GM12878 (cell line): ENCODE results near the gene AMBP. TPM values are rescaled to one million over a fixed set of nuclear protein-coding genes. Genes with fewer than 3 reads are reported as not detected.

ENCODE experiments used
- ATAC-seq: fragments of 200-7000 bp; cut with Tn5 transposase; 3 replicates; pipeline ENCODE4 v1.9.1; 2020; ENCODE audit warnings: mild to moderate bottlenecking, moderate library complexity
- BruUV-seq: library from RNA; stranded (reverse); fragments of 400-500 nt; replicated peaks from 2 replicates; lab custom pipeline; 2021; lab: Mats Ljungman, UMichigan
- CTCF ChIA-PET: fragments of 300-600 bp; sonication (Branson Sonifier 250); formaldehyde crosslinking; extraction: SDS; loops from one replicate; lab custom pipeline; 2021; ENCODE audit warnings: inconsistent platforms; lab: Yijun Ruan, JAX
- POLR2A ChIA-PET: fragments of 350-600 bp; formaldehyde crosslinking; extraction: SDS; loops from one replicate; lab custom pipeline; 2021; ENCODE audit warnings: inconsistent platforms; lab: Charles Lee
- RAD21 ChIA-PET: fragments of 300-600 bp; sonication (Branson Sonifier 250); formaldehyde crosslinking; loops from one replicate; lab custom pipeline; 2023; ENCODE audit warnings: antibody characterized with exemption; ENCODE audit not compliant: unreplicated experiment; lab: Charles Lee
- SMC1A ChIA-PET: fragments of 300-600 bp; sonication (Branson Sonifier 250); formaldehyde crosslinking; loops from one replicate; lab custom pipeline; 2023; ENCODE audit not compliant: unreplicated experiment, uncharacterized antibody; lab: Charles Lee
- DNase-seq: peaks from one replicate; pipeline ENCODE4 v3.0.0-alpha.2; 2011; ENCODE audit warnings: low read depth, low spot score
- FAIRE-seq: peaks from 3 replicates; lab custom pipeline; 2011; peaks lifted over from hg19 to GRCh38; lab: Jason Lieb, UNC
- H2AFZ ChIP-seq: 2 replicates; pipeline ENCODE4 v1.6.0; 2011; ENCODE audit warnings: low read depth, low read length, control low read depth; ENCODE audit not compliant: control insufficient read depth
- H3K27ac ChIP-seq: 2 replicates; pipeline ENCODE4 v1.5.1; 2011; ENCODE audit warnings: control low read depth; ENCODE audit not compliant: control insufficient read depth, insufficient read depth
- H3K27me3 ChIP-seq, 2 experiments: replicated peaks in 1 of 2; 2 replicates each; pipeline versions ENCODE4 v1.6.0 to v1.6.1; 2011; ENCODE audit warnings: low read length in 1 of 2; ENCODE audit not compliant: control insufficient read depth in 2 of 2, insufficient read depth in 2 of 2
- H3K36me3 ChIP-seq, 2 experiments: 2 replicates each; pipeline ENCODE4 v1.5.1; 2011; ENCODE audit warnings: low read length in 1 of 2; ENCODE audit not compliant: control insufficient read depth in 2 of 2, insufficient read depth in 2 of 2
- H3K4me1 ChIP-seq: 2 replicates; pipeline ENCODE4 v1.6.1; 2011; ENCODE audit warnings: mild to moderate bottlenecking, low read length, moderate library complexity, mixed read lengths; ENCODE audit not compliant: control insufficient read depth, insufficient read depth
- H3K4me2 ChIP-seq: 2 replicates; pipeline ENCODE4 v1.6.0; 2011; ENCODE audit warnings: control low read depth; ENCODE audit not compliant: control insufficient read depth, insufficient read depth
- H3K4me3 ChIP-seq: fragments of 200-600 bp; sonication (generic); 2 replicates; pipeline ENCODE4 v1.5.1; 2016
- H3K79me2 ChIP-seq: 2 replicates; pipeline ENCODE4 v1.6.0; 2011; ENCODE audit warnings: low read length; ENCODE audit not compliant: control insufficient read depth, insufficient read depth
- H3K9ac ChIP-seq: 2 replicates; pipeline ENCODE4 v1.8.0; 2011; ENCODE audit warnings: low read length, control low read depth, mixed read lengths; ENCODE audit not compliant: control insufficient read depth, insufficient read depth
- H3K9me3 ChIP-seq: replicated peaks from 3 replicates; pipeline ENCODE4 v1.5.1; 2011; ENCODE audit warnings: mild to moderate bottlenecking, low read length; ENCODE audit not compliant: control insufficient read depth, insufficient read depth
- H4K20me1 ChIP-seq: 2 replicates; pipeline ENCODE4 v1.6.0; 2011; ENCODE audit not compliant: control insufficient read depth, insufficient read depth
- CHD2 ChIP-seq: IDR thresholded peaks from 2 replicates; pipeline ENCODE4 v1.6.1; 2011; ENCODE audit warnings: low read depth, low read length, improper control_type of control experiment, borderline replicate concordance
- JUNB ChIP-seq: IDR thresholded peaks from 2 replicates; pipeline ENCODE4 v1.6.1; 2016; ENCODE audit warnings: antibody characterized with exemption, mild to moderate bottlenecking
- MEF2B ChIP-seq: fragments of 450-650 bp; IDR thresholded peaks from 2 replicates; pipeline ENCODE4 v1.6.1; 2018; ENCODE audit warnings: mild to moderate bottlenecking, moderate library complexity; ENCODE audit not compliant: partially characterized antibody, poor library complexity, severe bottlenecking
- RAD51 ChIP-seq: fragments of 450-650 bp; IDR thresholded peaks from 2 replicates; pipeline ENCODE4 v1.6.1; 2016; ENCODE audit warnings: moderate library complexity, mild to moderate bottlenecking, inconsistent platforms
- SMC3 ChIP-seq: IDR thresholded peaks from 2 replicates; pipeline ENCODE4 v1.6.1; 2011; ENCODE audit warnings: low read length, improper control_type of control experiment, borderline replicate concordance
- ZNF274 ChIP-seq: IDR thresholded peaks from one replicate; pipeline ENCODE4 v1.8.0; 2011; ENCODE audit not compliant: insufficient read length, insufficient read depth
- WGBS: methylation state at CpG from one replicate; pipeline ENCODE4 v1.1.6; 2016; ENCODE audit warnings: low lambda C conversion rate; ENCODE audit not compliant: insufficient replicate concordance, insufficient coverage; ENCODE audit errors: missing lambda C conversion rate; 5-methylcytosine and 5-hydroxymethylcytosine counted together
- in situ Hi-C: fragments of 300-500 bp; cut with MboI; formaldehyde crosslinking; loops from 9 replicates; pipeline ENCODE4 v1.14.3; 2018; ENCODE audit warnings: mixed read lengths
- intact Hi-C: fragments of 100-400 bp; cut with micrococcal nuclease; formaldehyde crosslinking; loops from one replicate; pipeline ENCODE4 v1.14.2; 2022; ENCODE audit not compliant: unreplicated experiment
- polyA plus RNA-seq, 11 experiments: library from polyadenylated mRNA; depleted of rRNA in 4 of 11; unstranded in 6 of 11; stranded (reverse) in 5 of 11; fragments of >200 nt; fragmentation: Nextera tagmentation in 4 of 11; fragmentation: Illumina TruSeq in 1 of 11; extraction: Ambion mirVana in 4 of 11; extraction: Trizol in 1 of 11; gene quantifications; 1 replicate in 1 of 11; 2 replicates in 10 of 11; pipeline versions ENCODE4 v1.2.1 to v1.2.3, GENCODE V29; 2011 to 2016; ENCODE audit warnings: inconsistent platforms in 2 of 11, missing spikeins in 2 of 11, low read depth in 1 of 11
- total RNA-seq, 4 experiments: library from RNA; depleted of rRNA in 3 of 4; stranded (reverse); fragments of >200 nt in 3 of 4; fragmentation: Illumina TruSeq in 1 of 4; extraction: Trizol in 1 of 4; gene quantifications; 2 replicates each; pipeline versions ENCODE4 v1.2.1 to v1.2.3, GENCODE V29; 2013 to 2021
- TF ChIP-seq, protein P1 (sequence below): IDR thresholded peaks from 2 replicates; pipeline ENCODE4 v1.6.1; 2012; ENCODE audit warnings: low read depth, low read length, improper control_type of control experiment
- TF ChIP-seq, protein P2 (sequence below): IDR thresholded peaks from 2 replicates; pipeline ENCODE4 v1.6.1; 2011; ENCODE audit warnings: borderline replicate concordance, low read depth, mild to moderate bottlenecking, moderate library complexity, mixed read lengths, low read length; ENCODE audit not compliant: insufficient read depth; ENCODE audit errors: extremely low read length
- TF ChIP-seq, protein P3 (sequence below): fragments of 450-650 bp; IDR thresholded peaks from 2 replicates; pipeline ENCODE4 v1.6.1; 2018; ENCODE audit warnings: mild to moderate bottlenecking, low read depth, moderate library complexity; ENCODE audit not compliant: partially characterized antibody
- TF ChIP-seq, protein P4 (sequence below): fragments of 450-650 bp; IDR thresholded peaks from 2 replicates; pipeline ENCODE4 v1.6.1; 2017; ENCODE audit warnings: mild to moderate bottlenecking

Gene AMBP
- total and polyA plus RNA-seq, 10 of the 15 experiments (the other 5 are each of a cell fraction or from before 2014, with no cell fraction given), result 0.11 to 2.3 (median 0.18) TPM; not detected in 7

DNA sequence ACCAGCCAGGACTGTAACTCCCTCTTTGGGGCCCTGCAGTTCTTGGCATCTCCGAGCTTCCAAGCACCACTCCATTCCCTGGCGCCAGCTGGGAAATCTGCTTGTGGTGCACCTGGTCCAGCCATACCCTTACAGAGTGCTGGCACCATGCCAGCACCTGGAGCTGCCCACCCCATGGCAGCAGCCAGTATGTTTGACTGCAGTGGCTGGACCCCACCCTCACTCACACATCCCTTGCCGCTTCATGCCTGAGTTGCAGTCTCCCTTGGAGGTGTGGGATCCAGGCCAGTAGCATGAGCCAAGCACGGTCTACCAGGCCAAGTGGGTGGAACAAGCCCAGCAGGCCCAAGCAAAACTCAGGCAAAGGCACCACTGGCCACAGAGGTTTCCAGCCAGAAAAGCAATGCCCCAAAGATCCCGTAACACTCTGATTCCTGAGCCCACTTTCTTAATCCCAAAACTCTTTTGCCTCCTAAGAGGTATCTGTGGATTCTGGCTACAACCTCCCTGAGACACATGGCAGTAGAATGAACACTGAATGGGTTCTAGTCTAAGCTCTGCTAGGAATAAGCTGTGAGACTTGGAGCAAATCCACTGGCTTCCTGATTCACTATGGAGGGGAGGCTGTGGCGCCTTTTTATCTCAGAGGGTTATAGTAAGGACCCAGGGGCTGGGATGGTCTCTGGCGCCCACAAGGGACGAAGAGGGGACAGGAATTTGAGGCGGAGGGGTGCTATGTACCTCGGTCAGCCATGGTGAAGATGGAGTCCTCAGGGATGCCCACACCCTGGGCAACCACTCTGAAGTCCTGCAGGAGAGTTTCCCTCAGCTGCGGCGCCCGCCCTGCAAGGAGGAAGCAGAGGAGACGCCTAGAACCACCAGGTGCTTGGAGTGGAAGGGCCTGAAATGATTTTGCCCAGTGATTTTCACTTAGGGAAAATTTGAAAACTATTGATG, 5.6 kb downstream of the AMBP start:
- no peaks in the 10 kb centered on the region for H3K36me3 ChIP-seq
- DNase-seq, result no peak
- no peak for FAIRE-seq
- ChIA-PET RAD21 (no interaction called here), SMC1A (interaction anchor here (1.0 kb wide), 1 partner anchor 10 kb away, joined by 4 read pairs; no protein-coding TSS in a partner anchor), POLR2A (no interaction called here), CTCF (no interaction called here)
- TF ChIP-seq MEF2B (no peak), JUNB (no peak), ZNF274 (no peak), SMC3 (no peak), CHD2 (no peak), RAD51 (no peak)
- TF ChIP-seq, protein P1, sequence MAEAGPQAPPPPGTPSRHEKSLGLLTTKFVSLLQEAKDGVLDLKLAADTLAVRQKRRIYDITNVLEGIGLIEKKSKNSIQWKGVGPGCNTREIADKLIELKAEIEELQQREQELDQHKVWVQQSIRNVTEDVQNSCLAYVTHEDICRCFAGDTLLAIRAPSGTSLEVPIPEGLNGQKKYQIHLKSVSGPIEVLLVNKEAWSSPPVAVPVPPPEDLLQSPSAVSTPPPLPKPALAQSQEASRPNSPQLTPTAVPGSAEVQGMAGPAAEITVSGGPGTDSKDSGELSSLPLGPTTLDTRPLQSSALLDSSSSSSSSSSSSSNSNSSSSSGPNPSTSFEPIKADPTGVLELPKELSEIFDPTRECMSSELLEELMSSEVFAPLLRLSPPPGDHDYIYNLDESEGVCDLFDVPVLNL, result no peak
- TF ChIP-seq, protein P2, sequence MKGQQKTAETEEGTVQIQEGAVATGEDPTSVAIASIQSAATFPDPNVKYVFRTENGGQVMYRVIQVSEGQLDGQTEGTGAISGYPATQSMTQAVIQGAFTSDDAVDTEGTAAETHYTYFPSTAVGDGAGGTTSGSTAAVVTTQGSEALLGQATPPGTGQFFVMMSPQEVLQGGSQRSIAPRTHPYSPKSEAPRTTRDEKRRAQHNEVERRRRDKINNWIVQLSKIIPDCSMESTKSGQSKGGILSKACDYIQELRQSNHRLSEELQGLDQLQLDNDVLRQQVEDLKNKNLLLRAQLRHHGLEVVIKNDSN, result no peak
- TF ChIP-seq, protein P3, sequence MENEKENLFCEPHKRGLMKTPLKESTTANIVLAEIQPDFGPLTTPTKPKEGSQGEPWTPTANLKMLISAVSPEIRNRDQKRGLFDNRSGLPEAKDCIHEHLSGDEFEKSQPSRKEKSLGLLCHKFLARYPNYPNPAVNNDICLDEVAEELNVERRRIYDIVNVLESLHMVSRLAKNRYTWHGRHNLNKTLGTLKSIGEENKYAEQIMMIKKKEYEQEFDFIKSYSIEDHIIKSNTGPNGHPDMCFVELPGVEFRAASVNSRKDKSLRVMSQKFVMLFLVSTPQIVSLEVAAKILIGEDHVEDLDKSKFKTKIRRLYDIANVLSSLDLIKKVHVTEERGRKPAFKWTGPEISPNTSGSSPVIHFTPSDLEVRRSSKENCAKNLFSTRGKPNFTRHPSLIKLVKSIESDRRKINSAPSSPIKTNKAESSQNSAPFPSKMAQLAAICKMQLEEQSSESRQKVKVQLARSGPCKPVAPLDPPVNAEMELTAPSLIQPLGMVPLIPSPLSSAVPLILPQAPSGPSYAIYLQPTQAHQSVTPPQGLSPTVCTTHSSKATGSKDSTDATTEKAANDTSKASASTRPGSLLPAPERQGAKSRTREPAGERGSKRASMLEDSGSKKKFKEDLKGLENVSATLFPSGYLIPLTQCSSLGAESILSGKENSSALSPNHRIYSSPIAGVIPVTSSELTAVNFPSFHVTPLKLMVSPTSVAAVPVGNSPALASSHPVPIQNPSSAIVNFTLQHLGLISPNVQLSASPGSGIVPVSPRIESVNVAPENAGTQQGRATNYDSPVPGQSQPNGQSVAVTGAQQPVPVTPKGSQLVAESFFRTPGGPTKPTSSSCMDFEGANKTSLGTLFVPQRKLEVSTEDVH, result no peak
- TF ChIP-seq, protein P4, sequence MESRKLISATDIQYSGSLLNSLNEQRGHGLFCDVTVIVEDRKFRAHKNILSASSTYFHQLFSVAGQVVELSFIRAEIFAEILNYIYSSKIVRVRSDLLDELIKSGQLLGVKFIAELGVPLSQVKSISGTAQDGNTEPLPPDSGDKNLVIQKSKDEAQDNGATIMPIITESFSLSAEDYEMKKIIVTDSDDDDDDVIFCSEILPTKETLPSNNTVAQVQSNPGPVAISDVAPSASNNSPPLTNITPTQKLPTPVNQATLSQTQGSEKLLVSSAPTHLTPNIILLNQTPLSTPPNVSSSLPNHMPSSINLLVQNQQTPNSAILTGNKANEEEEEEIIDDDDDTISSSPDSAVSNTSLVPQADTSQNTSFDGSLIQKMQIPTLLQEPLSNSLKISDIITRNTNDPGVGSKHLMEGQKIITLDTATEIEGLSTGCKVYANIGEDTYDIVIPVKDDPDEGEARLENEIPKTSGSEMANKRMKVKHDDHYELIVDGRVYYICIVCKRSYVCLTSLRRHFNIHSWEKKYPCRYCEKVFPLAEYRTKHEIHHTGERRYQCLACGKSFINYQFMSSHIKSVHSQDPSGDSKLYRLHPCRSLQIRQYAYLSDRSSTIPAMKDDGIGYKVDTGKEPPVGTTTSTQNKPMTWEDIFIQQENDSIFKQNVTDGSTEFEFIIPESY, result no peak
- ATAC-seq, result no peak
- H3K9ac ChIP-seq, result no peak overlapping the region
- in situ Hi-C loops (no loop called here), intact Hi-C loops (no loop called here)
- no peaks in the 10 kb centered on the region for H3K79me2 ChIP-seq
- H3K4me3 ChIP-seq, result no peak overlapping the region
- H3K4me1 ChIP-seq, result no peaks in the 10 kb centered on the region
- BruUV-seq, result no TSS peak
- no peak overlapping the region for H3K4me2 ChIP-seq
- no peak overlapping the region for H3K27ac ChIP-seq
- H4K20me1 ChIP-seq, result no peaks in the 10 kb centered on the region
- 34% methylated on average over 14 of the region's 14 CpGs for WGBS
- H2AFZ ChIP-seq, result no peak overlapping the region
- H3K27me3 ChIP-seq, result no peaks in the 10 kb centered on the region; a peak in 1 of 4 replicates
- H3K9me3 ChIP-seq, result no peaks in the 10 kb centered on the region; the same call in 2 of the 3 replicates
